ENCODE data around the gene PIGZ.

Gene PIGZ

DNA sequence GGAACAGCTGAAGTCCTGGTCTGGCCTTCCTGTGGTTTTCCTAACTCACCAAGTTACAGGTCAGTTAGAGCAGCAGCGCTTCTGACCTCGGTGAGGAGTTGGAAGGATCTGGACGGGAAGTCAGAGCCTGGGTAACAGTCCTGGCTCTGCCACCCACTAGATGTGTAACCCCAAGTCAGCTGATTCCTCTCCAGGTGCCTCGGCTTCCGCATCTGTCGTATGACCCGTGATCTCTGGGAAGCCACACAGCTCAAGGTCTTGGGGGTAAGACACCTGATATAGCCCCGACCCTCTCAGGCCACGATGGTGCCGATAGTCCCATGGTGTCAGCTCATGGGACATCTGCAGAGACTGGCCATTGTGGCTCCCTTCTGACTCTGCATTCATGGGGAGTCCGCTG, 8.3 kb upstream of the PIGZ start:
- DNase-seq (ENCODE audit: low read depth, low spot score): no peak
- POLR2A ChIA-PET: no interaction called here
- CTCF ChIA-PET: interaction anchor here (0.6 to 3.0 kb wide), 2 partner anchors 16 to 210 kb away, joined by 4 to 9 read pairs; no protein-coding TSS in a partner anchor
- no peak overlapping the region for H3K4me3 ChIP-seq (ENCODE audit: low read depth, low read length)
- no peak for TF ChIP-seq CTCF (IDR thresholded peaks at IDR 0.05; ENCODE audit: insufficient read depth, low read length, missing control alignments)

GRCh38 chr3:196975349-196975748, 6.7 kb upstream of the PIGZ start:
- CTCF ChIA-PET: interaction anchor here (0.6 kb wide), 1 partner anchor 144 kb away, joined by 3 read pairs; no protein-coding TSS in a partner anchor
- no peak overlapping the region for H3K4me3 ChIP-seq (ENCODE audit: low read depth, low read length)
- DNase-seq (ENCODE audit: low read depth, low spot score): no peak
- POLR2A ChIA-PET: no interaction called here
- no peak for TF ChIP-seq CTCF (IDR thresholded peaks at IDR 0.05; ENCODE audit: insufficient read depth, low read length, missing control alignments)

GRCh38 chr3:196974661-196975060, 6.0 kb upstream of the PIGZ start:
- POLR2A ChIA-PET: no interaction called here
- TF ChIP-seq CTCF (IDR thresholded peaks at IDR 0.05; ENCODE audit: insufficient read depth, low read length, missing control alignments): no peak
- CTCF ChIA-PET: no interaction called here
- no peak for DNase-seq (ENCODE audit: low read depth, low spot score)
- no peak overlapping the region for H3K4me3 ChIP-seq (ENCODE audit: low read depth, low read length)

- CTCF ChIA-PET: interaction anchor here (0.8 to 3.9 kb wide), 13 partner anchors 8 to 361 kb away, joined by 3 to 24 read pairs (median 5); partner anchors contain the start of genes MELTF and NCBP2
- no peak overlapping the region for H3K4me3 ChIP-seq (ENCODE audit: low read depth, low read length)
- DNase-seq (ENCODE audit: low read depth, low spot score): no peak
- no peak for TF ChIP-seq CTCF (IDR thresholded peaks at IDR 0.05; ENCODE audit: insufficient read depth, low read length, missing control alignments)
- POLR2A ChIA-PET: no interaction called here
Observed at GRCh38 chr3:196971094-196971698, 2.6 kb upstream of the PIGZ start.

GRCh38 chr3:196970547-196971093, 2.0 kb upstream of the PIGZ start:
- no peak for TF ChIP-seq CTCF (IDR thresholded peaks at IDR 0.05; ENCODE audit: insufficient read depth, low read length, missing control alignments)
- H3K4me3 ChIP-seq (ENCODE audit: low read depth, low read length): no peak overlapping the region
- POLR2A ChIA-PET: no interaction called here
- no peak for DNase-seq (ENCODE audit: low read depth, low spot score)
- CTCF ChIA-PET: interaction anchor here (0.8 to 3.9 kb wide), 18 partner anchors 9 to 440 kb away, joined by 3 to 24 read pairs (median 4); partner anchors contain the start of genes MELTF and NCBP2

- POLR2A ChIA-PET: no interaction called here
- peak overlapping the region; percentile 60 for H3K4me3 ChIP-seq (ENCODE audit: low read depth, low read length)
- CTCF ChIA-PET: interaction anchor here (0.7 to 3.9 kb wide), 23 partner anchors 8 to 441 kb away, joined by 3 to 24 read pairs (median 4); partner anchors contain the start of gene NCBP2
- peak; percentile 73 for TF ChIP-seq CTCF (IDR thresholded peaks at IDR 0.05; ENCODE audit: insufficient read depth, low read length, missing control alignments)
- no peak for DNase-seq (ENCODE audit: low read depth, low spot score)
Observed at GRCh38 chr3:196969660-196970546, 1.3 kb upstream of the PIGZ start.
